Right ventricle myocardium inferior (tissue), 1 donor: Measurements from ENCODE around the gene SND1. TPM values are rescaled to one million over a fixed set of nuclear protein-coding genes. Genes with fewer than 3 reads are reported as not detected.

Experiments used
- ATAC-seq: fragments of 200-7000 bp; cut with Tn5 transposase; one replicate; pipeline ENCODE4 v1.9.1; 2020; ENCODE audit warnings: mild to moderate bottlenecking, moderate library complexity
- DNase-seq: peaks from one replicate; pipeline ENCODE4 v3.0.0; 2021; ENCODE audit errors: missing footprints
- intact Hi-C: fragments of 100-400 bp; cut with DNase I; formaldehyde crosslinking; loops from one replicate; pipeline ENCODE4 v1.11.0; 2022
- total RNA-seq: library from RNA; stranded (reverse); fragmentation: NEBNext Ultra II Directional; extraction: Animal tissue kit (Norgen Biotek cat#: 25700); gene quantifications from one replicate; pipeline ENCODE4 v1.2.1, GENCODE V29; 2021
- donor health status: DM: no; HTN: yes; CAD: no; lungs with severe emphysema.

SND1 gene
- total RNA-seq, 1 donor from 2014 or later = 85.0 TPM

DNA sequence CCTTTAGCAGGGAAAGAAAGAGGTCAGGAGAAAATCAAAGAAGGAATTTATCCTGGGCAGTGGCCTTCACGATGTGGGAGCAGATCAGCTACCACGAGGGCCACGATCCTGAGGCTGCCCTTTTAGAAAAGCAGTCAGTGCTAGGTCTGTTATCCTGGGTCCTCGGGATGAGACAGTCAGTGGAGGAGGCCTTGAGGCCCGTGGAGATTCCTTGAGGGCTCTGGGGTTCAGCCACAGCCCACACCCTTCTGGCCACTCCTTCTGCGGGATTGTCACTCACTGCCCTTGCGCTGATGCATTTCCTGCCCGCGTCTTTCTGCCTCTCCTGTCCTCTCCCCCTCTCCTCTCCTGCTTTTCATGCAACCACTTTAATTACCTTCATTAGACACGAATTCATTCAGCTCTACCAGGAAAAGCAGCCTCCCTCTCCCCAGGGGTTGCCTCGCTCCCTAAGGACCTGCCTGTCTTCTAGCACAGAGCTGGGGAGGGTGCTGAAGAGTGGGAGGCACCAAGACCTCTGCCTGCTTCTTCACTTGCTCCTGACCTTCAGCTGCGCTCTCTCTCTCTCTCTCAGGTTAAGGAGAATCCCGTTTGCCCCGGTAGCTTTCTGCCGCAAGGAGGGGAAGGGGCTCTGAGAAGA, 421.8 kb downstream of the SND1 start:
- intact Hi-C loops = no loop called here
- DNase-seq (no peak), ATAC-seq (no peak)

DNA sequence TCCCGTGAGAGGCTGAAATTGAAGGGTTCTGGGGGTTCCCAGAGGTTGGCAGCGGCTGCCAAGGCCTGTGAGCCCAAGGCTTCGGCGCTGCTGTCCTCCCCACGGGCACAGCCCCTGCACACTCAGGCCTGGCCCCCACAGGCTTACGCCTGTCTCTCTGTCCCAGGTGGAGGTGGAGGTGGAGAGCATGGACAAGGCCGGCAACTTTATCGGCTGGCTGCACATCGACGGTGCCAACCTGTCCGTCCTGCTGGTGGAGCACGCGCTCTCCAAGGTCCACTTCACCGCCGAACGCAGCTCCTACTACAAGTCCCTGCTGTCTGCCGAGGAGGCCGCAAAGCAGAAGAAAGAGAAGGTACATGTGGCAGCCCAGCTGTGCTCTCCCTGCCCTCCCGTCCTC, 422.3 kb downstream of the SND1 start:
- DNase-seq (no peak), ATAC-seq (no peak)
- intact Hi-C loops = no loop called here

DNA sequence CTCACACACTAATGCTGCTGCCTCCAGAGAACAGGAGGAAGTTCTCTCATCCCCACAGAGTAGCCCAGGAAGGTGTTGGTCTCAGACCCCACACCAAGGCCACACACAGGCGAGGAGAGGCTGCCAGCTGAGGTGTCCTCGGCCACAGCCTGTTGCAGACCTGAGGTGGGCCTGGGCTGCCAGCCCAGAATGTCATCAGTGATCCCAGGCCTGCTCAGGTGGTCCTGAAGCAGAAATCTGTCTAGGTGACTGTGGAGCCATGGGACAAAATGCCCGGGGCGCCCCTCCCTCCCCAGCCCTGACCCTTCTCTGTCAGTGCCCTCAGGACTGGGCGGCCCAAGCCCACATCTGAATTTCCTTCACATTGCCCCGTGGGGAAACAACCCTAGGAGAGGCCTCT, 422.7 kb downstream of the SND1 start:
- intact Hi-C loops = no loop called here
- DNase-seq (no peak), ATAC-seq (no peak)

DNA sequence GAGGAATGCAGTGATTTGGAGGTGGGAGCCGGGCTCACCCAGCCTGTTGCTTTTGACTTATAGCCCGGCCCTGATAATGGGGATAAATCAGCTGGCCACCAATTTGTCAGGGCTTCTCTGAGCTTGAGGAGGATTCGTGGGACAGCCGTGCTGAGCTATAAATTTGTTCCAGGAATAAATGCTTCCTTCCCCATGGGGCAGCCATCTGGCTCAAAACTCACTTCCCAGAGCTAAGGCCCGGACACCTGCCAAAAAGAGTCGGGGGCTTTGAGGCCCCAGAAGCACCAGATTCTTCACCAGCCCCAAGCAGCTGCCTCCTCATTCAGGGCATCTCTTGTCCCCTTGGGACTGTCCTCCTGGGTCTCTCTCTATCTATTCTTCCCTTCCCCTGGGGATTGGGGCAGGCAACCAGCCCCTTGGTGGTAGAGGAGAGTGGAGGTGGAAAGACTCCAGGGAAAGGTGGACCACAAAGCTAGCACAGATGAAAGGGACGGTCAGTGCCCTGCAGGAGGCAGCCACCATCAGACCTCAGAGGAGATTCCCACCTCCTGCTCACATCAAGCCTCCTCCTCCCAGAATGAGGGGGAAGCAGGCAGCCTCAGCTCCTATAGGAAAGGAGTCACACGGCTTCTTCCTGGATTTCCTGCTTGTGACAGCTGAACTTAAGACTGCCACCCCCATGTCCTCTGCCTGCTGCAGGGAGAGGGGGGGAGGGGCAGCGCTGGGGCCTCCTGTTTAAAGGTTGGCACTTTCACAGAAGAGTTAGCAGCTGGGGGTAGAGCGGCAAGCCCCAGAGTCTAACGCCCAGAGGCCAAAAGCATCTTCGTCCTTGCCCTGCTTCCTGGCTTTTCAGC, 423.5 kb downstream of the SND1 start:
- DNase-seq = no peak
- ATAC-seq = no peak
- intact Hi-C loops = no loop called here

DNA sequence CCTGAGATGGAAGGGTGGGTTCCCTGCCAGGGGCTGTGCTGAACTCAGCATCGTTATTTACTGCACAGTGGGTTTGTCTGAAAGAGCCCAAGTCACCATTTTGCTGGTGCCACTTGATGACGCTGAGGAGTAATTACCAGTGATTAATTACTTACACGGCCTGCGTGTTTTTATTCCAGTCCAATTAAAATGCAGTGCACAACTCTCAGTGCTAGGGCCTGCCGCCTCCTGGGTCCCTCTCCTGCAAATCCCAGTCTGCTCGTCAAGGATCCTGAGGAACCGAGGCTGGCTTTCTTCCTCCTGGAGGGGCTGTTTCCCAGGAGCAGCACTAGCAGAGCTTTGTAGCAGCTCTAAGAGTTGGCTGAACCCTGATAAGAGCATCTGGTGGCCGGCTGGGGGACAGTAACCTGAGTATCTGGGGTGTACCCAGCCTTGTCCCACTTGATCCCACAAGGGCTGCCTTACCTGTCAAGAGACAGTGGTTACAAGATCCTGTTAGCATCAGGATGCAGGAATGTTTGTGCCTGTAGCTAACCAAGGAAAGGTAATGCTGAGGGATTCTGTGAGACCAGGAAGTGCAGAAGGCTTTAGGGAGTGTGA, 424.3 kb downstream of the SND1 start:
- DNase-seq = no peak
- intact Hi-C loops = no loop called here
- no peak for ATAC-seq

DNA sequence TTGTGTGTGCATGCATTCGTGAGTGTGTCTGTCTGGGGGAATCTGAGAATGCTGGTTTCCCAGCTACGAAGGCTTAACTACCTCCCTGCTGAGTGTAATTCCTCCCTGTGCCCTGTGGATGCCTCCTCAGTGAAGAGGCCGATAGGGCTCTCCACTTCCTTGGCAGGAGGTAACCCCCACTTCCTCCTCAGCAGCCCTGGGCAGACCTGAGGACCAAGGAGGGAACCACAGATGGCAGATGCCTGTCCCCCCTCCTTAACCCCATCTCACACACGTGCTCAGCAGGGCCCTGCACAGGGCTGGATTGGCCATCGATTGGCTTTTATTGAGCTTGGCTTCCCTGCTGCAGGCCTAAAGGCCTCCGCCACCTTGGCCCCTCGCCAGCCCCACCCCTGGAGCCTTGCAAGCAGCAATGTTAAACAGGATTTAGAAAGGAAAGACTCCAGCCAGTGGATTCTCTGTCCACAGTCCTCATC, 424.8 kb downstream of the SND1 start:
- intact Hi-C loops = no loop called here
- DNase-seq = peak; percentile 76
- ATAC-seq = peak; percentile 21

DNA sequence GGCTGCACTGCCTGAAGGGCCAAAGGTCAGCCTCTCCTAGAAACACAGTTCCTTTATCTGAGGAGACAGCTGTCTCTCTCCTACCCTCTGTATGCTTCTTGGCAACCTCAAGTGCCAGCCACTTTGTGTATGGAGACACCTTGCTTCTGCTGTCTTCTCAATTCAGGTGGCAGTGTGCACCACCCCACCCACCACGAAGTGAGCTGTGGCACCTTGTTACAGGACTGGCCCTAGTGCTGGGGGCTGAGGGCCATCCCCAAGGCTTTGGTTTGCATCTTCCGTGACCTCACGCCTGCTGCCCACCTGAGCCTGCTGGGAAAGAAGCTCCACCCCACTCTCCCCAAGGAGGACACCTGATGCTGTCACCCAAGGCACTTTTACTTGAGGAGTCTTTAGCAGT, 426.3 kb downstream of the SND1 start:
- DNase-seq (peak; percentile 7), ATAC-seq (no peak)
- intact Hi-C loops = no loop called here

DNA sequence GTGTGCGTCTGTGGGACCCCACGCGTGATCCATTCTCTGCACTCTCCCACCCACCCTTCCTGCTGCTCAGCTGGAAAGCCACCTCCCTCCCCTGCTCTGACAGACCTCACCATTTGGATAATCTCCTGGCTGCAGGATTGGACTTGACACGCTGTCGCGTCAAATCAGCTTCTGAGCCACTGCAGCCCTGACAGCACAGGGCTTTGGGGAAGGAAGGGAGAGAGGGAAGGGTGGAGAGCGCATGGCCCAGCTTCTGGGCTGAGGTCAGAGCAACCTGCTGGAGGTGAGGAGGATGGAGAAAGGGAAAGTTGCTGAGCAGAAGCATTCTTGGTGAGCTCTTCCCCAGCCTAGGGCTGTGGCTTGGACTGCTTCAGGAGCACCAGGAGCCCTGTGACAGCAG, 428.2 kb downstream of the SND1 start:
- DNase-seq = peak; percentile 9
- intact Hi-C loops = no loop called here
- no peak for ATAC-seq

DNA sequence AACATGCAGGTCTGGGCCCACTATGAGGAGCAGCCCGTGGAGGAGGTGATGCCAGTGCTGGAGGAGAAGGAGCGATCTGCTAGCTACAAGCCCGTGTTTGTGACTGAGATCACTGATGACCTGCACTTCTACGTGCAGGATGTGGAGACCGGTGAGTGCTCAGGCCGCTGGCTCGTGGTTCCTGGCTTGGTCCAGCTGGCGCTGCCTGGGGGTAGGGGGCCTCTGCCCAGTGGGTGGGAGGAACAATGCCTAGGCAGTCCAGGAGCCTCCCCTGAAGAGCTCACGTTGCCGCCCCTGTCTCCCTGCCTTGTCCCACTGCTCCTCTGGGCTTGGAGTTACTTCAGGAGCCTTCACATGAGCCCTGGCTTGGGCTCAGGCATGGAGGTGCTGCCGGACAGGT, 429.4 kb downstream of the SND1 start:
- DNase-seq (peak; percentile 33), ATAC-seq (no peak)
- intact Hi-C loops = no loop called here

DNA sequence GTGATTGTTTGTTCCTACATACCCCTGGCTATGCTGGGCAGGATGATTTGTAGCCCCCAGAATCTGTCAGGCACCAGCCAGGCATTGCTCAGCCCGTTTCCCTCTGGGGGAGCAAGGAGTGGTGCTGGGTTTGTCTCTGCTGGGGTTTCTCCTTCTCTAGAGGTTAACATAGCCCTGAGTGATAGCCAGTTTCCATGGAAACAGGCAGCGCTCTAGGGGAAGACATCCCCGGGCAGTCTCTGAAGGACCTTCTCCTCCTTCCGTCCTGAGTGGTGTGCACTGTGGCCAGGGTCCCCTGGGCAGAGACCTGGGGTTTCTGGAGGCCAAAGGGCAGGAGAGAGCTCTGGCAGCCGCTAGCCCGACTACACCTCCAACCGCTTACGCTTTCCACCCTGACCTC, 429.8 kb downstream of the SND1 start:
- ATAC-seq (no peak), DNase-seq (peak; percentile 16)

DNA sequence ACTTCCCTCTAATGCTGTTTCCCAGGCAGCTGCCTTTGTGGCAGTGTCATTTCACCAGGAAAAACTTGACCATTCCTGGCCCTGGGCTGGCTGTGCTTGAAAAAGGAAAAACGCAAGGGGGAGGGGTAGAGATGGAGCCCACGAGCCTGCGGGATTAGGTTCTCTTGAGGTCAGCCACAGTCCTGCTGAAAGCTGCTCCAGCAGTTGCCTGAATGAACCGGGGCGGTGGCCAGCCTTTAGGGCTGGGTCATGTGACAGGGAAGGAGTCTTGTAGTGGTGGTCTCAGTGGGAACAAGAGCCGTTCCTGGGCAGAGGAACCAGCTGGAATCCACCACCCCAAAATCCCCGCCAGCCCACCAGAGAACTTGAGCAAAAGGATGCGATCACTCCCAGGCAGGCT, 430.4 kb downstream of the SND1 start:
- ATAC-seq = no peak
- peak; percentile 35 for DNase-seq
- intact Hi-C loops = no loop called here

More for the DNA sequence above, 429.8 kb downstream of the SND1 start:
- intact Hi-C loops = no loop called here

DNA sequence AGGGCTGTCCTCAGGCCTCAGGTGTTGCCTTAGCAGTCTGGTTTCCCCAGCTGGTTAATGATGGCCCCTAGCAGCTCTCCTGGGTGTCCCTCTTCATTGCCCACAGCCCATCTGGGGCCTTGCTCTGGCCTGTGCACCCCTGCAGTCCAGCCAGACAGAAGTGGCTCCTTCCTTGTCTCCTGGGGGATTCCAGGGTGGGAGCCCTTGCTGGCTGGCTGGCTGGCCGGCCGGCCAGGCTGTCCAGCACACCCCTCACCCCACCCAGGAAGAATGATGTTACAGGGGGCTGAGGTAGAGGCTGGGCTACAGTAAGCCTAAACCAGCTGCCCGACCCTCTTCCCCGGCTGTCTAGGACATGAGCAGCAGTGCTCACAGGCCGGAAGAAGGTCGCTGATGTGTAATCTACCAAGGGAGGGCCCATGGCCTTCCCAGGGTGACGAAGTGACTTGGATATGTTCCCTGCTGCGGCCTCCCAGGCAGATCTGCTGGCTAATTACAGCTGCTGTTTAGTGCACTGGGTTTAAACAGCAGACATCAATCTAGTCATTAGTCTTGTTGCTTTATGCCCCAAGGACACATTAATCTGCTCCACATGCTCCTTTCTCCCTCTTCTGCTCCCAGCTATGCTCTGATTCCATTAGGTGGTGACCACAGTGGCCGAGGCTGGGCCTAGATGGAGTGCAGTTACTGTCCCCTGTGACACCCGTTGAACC, 433.1 kb downstream of the SND1 start:
- intact Hi-C loops = no loop called here
- ATAC-seq (peak; percentile 89), DNase-seq (peak; percentile 71)

DNA sequence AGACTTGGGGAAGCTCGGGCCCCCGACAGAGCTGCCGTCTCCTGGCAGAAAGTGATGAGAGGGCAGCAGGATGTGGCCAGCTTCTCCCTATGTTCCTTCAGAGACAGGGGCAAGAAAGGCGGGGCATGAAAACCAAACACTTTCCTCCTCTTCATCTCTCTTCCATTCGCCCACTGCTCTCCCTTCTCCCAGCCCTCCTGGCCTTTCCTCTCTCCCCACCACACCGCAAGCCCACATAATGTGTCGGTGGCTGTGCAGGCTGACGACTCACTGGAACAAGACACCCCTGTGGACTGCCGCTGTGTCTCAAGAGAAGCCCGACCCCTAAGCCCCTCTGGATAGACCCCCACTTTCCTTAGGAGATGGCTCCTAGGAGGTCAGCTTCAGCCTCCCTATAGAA, 438.5 kb downstream of the SND1 start:
- intact Hi-C loops = no loop called here
- no peak for ATAC-seq
- peak; percentile 62 for DNase-seq

DNA sequence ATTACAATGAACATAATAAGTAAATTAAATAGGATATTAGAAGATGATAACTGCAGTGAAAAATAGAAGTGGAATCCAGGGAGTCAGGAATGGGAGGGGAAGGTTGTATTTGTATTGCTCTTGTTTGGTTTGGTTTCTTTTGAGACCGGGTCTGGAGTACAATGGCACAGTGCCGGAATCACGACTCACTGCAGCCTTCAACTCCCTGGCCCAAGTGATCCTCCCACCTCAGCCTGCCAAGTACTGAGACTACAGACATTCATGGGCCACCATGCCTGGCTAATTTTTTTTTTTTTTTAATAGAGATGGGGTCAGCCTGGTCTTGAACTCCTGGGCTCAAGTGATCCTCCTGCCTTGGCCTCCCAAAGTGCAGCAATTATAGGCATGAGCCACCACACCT, 439.1 kb downstream of the SND1 start:
- ATAC-seq (no peak), DNase-seq (no peak)
- intact Hi-C loops = no loop called here

DNA sequence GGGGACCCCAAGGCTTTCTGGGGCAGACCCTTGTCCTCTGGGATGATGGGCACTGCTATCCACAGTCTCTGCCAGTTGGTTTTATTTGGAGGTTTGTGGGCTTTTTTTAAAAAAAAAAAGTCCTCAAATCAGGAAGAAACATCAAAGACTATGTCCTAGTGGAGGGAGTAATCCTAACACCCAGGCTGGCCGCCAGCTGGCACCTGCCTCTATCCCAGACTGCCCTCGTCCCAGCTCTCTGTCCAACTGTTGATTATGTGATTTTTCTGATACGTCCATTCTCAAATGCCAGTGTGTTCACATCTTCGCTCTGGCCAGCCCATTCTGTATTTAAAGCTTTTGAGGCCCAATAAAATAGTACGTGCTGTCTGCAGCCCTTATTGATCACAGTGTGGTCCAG, 440.2 kb downstream of the SND1 start:
- intact Hi-C loops = no loop called here
- DNase-seq (peak; percentile 32), ATAC-seq (no peak)

DNA sequence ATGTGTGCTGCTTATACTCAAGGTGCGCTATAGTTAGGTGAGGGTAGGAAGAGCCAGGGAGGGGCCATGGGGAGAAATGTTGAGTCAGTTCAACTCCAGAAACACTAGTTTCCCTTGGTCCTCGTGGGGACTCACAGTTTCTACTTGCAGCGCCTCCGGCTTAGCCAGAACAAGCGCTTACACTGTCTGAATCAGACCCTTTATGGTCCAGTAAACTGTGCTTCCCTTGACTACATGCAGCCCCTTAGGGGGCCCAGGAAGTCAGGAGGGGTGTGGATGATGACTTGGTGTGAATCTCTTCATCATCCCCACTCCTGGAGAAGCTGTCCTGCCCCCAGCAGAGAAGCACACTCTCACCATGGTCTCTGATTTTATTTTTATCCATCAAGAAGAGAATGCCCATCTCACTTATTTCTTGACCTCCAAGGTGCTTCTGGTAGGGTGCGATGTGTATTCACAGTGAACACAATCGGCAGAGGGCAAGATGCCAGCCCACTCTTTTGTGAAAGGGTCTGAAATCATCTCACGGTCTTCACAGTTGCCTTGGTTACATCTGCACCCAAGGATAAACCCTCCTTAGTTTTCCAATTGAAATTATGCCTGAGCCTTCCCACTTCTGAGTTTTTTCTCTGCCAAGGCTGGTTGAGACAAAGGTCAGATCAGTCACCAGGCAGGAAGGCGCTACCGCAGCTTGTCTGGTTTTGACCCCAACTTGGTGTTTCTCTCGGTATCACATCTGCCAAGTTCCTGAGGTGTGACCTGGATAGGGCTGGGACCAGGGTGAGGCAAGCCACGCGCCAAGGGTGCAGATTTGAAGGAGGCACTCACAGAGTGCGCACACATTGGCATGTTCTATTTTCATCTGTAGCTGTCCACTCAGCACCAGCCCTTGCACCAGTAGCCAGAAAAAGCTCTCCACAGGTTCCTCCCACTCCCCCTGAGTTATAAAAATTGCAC, 441.9 kb downstream of the SND1 start:
- intact Hi-C loops = no loop called here
- no peak for DNase-seq
- peak; percentile 78 for ATAC-seq

DNA sequence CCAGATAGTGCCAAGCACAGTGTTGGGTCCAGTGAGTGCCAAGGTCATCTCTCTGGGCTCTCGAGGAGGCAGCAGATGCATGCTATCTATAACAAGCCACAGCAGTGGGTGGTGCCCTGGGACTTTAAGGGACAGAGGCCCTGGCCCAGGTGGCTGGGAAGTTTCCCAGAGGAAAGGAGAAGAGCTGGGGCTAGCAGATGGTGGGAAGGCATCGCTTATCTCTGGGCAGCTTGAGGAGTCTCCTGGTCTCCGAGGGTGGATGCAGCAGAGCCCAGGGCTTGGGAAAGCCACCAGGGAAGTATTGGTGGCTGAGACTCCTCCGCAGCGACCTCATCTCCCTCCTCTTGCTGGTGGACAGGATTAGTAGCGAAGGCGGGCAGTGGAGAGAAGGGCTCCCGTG, 442.7 kb downstream of the SND1 start:
- intact Hi-C loops = no loop called here
- ATAC-seq = no peak
- no peak for DNase-seq

DNA sequence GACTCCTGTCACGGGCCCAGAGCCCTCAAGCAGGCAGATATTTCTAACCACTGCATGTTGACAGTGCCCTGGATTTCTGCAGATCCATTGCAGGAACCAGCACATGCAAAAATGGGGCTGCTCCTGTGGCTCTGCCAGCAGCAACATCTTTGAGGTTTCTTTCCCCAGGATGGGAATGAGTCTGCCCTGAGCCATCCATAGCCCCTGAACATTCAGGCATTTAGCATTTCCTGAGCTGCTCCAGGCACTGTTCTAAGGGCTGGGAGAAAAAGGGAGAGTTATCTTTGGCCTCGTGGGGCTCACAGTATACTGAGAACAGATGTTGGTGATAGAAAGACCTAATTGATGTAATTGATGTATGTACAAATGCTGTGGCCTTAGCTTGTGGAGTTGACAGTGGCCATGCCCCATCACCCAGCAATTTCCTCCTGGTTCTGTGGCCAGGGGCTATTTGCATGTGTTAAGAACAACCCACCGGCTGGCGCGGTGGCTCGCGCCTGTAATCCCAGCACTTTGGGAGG, 445.3 kb downstream of the SND1 start:
- ATAC-seq = no peak
- intact Hi-C loops = no loop called here
- peak; percentile 33 for DNase-seq
